ENCODE results near the gene HSD3B2. TPM values are rescaled to one million over a fixed set of nuclear protein-coding genes. Genes with fewer than 3 reads are reported as not detected.

Gene HSD3B2
- total and polyA plus RNA-seq, 2 donors (not counting 3 experiments of a cell fraction or from before 2014, with no cell fraction given): not detected

- ChIA-PET CTCF (no interaction called here), POLR2A (no interaction called here)
- FAIRE-seq (no peak), DNase-seq (ENCODE audit: low read depth, low spot score) (no peak)
- Histone ChIP-seq H2AFZ (ENCODE audit: low read depth, low read length) (no peak overlapping the region), H3K79me2 (ENCODE audit: control insufficient read depth, insufficient read depth, low read length) (no peaks in the 10 kb centered on the region), H4K20me1 (replicated peaks; ENCODE audit: control insufficient read depth, extremely low read depth, insufficient read depth, low read length) (no peaks in the 10 kb centered on the region), H3K27me3 (ENCODE audit: control insufficient read depth in 2 of 2, insufficient read depth in 2 of 2, low read length in 2 of 2) (no peaks in the 10 kb centered on the region), H3K27ac (ENCODE audit: insufficient read depth, low read depth, low read length) (no peak overlapping the region), H3K9ac (replicated peaks; ENCODE audit: extremely low read depth, insufficient read depth, low read length) (no peak overlapping the region), H3K9me1 (replicated peaks; ENCODE audit: control insufficient read depth, extremely low read depth, insufficient read depth, low read length) (no peaks in the 10 kb centered on the region), H3K4me2 (ENCODE audit: insufficient read depth, low read length) (no peak overlapping the region), H3K4me1 (ENCODE audit: control insufficient read depth, extremely low read depth, insufficient read depth, low read length) (no peaks in the 10 kb centered on the region), H3K9me3 (replicated peaks; ENCODE audit: control insufficient read depth, insufficient read depth, low read length) (no peaks in the 10 kb centered on the region), H3K36me3 (ENCODE audit: control insufficient read depth in 2 of 2, extremely low read depth in 1 of 2, insufficient read depth in 2 of 2, low read length in 2 of 2) (no peaks in the 10 kb centered on the region), H3K4me3 (replicated peaks in 1 of 3; ENCODE audit: insufficient read depth in 1 of 3, low read depth in 1 of 3, low read length in 3 of 3) (no peak overlapping the region)
- BruUV-seq (replicated peaks): no TSS peak
- no peak for TF ChIP-seq FOS (IDR thresholded peaks at IDR 0.05; ENCODE audit: borderline replicate concordance, insufficient read depth, low read length)
- TF ChIP-seq GATA2 (IDR thresholded peaks at IDR 0.05; ENCODE audit: insufficient read depth, insufficient read length, low read depth, low read length): no peak
- no peak for TF ChIP-seq EZH2 (IDR thresholded peaks at IDR 0.05; ENCODE audit: borderline replicate concordance, low read depth, low read length, severe bottlenecking)
- no peak for TF ChIP-seq POLR2AphosphoS5 (IDR thresholded peaks at IDR 0.05; ENCODE audit: insufficient read depth, low read depth, low read length)
- no peak for TF ChIP-seq MAX (IDR thresholded peaks at IDR 0.05; ENCODE audit: insufficient read depth, insufficient read length)
- intact Hi-C loops (cut with micrococcal nuclease) (no loop called here), dilution Hi-C loops (cut with MboI; ENCODE audit: extremely low pct_ligation_motif_present, low sequenced_read_pairs) (no loop called here)
These were observed 23.8 kb downstream of the HSD3B2 start for GRCh38 chr1:119438761-119439160.

GRCh38 chr1:119440721-119441307 is 25.9 kb downstream of the HSD3B2 start:
- FAIRE-seq: no peak
- CTCF ChIA-PET: no interaction called here
- dilution Hi-C loops (cut with MboI; ENCODE audit: extremely low pct_ligation_motif_present, low sequenced_read_pairs): no loop called here

More at GRCh38 chr1:119440721-119441307, 25.9 kb downstream of the HSD3B2 start:
- H3K4me2 ChIP-seq (ENCODE audit: insufficient read depth, low read length): no peak overlapping the region
- no peaks in the 10 kb centered on the region for H4K20me1 ChIP-seq (replicated peaks; ENCODE audit: control insufficient read depth, extremely low read depth, insufficient read depth, low read length)
- BruUV-seq (replicated peaks): no TSS peak
- H3K4me1 ChIP-seq (ENCODE audit: control insufficient read depth, extremely low read depth, insufficient read depth, low read length): no peaks in the 10 kb centered on the region
- no peak for TF ChIP-seq POLR2A (IDR thresholded peaks at IDR 0.05; ENCODE audit: low read depth, low read length)
- no peak for TF ChIP-seq MYC (IDR thresholded peaks at IDR 0.05; ENCODE audit: low read depth, low read length)
- TF ChIP-seq FOS (IDR thresholded peaks at IDR 0.05; ENCODE audit: borderline replicate concordance, insufficient read depth, low read length): no peak
- TF ChIP-seq CTCF (IDR thresholded peaks at IDR 0.05; ENCODE audit: extremely low read depth in 1 of 2, insufficient read depth in 1 of 2, low read depth in 1 of 2, low read length in 2 of 2): no peak
- no peak for TF ChIP-seq MAX (IDR thresholded peaks at IDR 0.05; ENCODE audit: insufficient read depth, insufficient read length)
- TF ChIP-seq EZH2 (IDR thresholded peaks at IDR 0.05; ENCODE audit: borderline replicate concordance, low read depth, low read length, severe bottlenecking): no peak
- no peak for TF ChIP-seq JUN (IDR thresholded peaks at IDR 0.05; ENCODE audit: borderline replicate concordance, insufficient read depth, insufficient read length, low read depth)
- no peak for TF ChIP-seq GATA2 (IDR thresholded peaks at IDR 0.05; ENCODE audit: insufficient read depth, insufficient read length, low read depth, low read length)
- TF ChIP-seq POLR2AphosphoS5 (IDR thresholded peaks at IDR 0.05; ENCODE audit: insufficient read depth, low read depth, low read length): no peak
- H3K79me2 ChIP-seq (ENCODE audit: control insufficient read depth, insufficient read depth, low read length): no peaks in the 10 kb centered on the region
- POLR2A ChIA-PET: no interaction called here
- H3K4me3 ChIP-seq (replicated peaks in 1 of 3; ENCODE audit: insufficient read depth in 1 of 3, low read depth in 1 of 3, low read length in 3 of 3): no peak overlapping the region
- H3K9me3 ChIP-seq (replicated peaks; ENCODE audit: control insufficient read depth, insufficient read depth, low read length): no peaks in the 10 kb centered on the region
- H3K27me3 ChIP-seq (ENCODE audit: control insufficient read depth in 2 of 2, insufficient read depth in 2 of 2, low read length in 2 of 2): no peaks in the 10 kb centered on the region
- DNase-seq (ENCODE audit: low read depth, low spot score): no peak
- no peak overlapping the region for H2AFZ ChIP-seq (ENCODE audit: low read depth, low read length)
- intact Hi-C loops (cut with micrococcal nuclease): no loop called here
- H3K27ac ChIP-seq (ENCODE audit: insufficient read depth, low read depth, low read length): no peak overlapping the region
- no peaks in the 10 kb centered on the region for H3K36me3 ChIP-seq (ENCODE audit: control insufficient read depth in 2 of 2, extremely low read depth in 1 of 2, insufficient read depth in 2 of 2, low read length in 2 of 2)
- H3K9ac ChIP-seq (replicated peaks; ENCODE audit: extremely low read depth, insufficient read depth, low read length): no peak overlapping the region
- no peaks in the 10 kb centered on the region for H3K9me1 ChIP-seq (replicated peaks; ENCODE audit: control insufficient read depth, extremely low read depth, insufficient read depth, low read length)

All from endothelial cell of umbilical vein (primary cell).